ENCODE results near the gene UNC5C.

GRCh38 chr4:95507561-95507960 is 41.2 kb downstream of the UNC5C start:
- TF ChIP-seq TEAD1 (CRISPR knock-in tag; IDR thresholded peaks at IDR 0.05) (no peak), ELF4 (CRISPR knock-in tag; IDR thresholded peaks at IDR 0.05; ENCODE audit: low read depth) (no peak), RELA (CRISPR knock-in tag; IDR thresholded peaks at IDR 0.05; ENCODE audit: borderline replicate concordance) (no peak), TEAD4 (CRISPR knock-in tag; IDR thresholded peaks at IDR 0.05) (no peak), ZNF317 (CRISPR knock-in tag; IDR thresholded peaks at IDR 0.05; ENCODE audit: borderline replicate concordance, low read depth) (no peak), ZNF121 (CRISPR knock-in tag; IDR thresholded peaks at IDR 0.05) (no peak), OVOL2 (CRISPR knock-in tag; IDR thresholded peaks at IDR 0.05; ENCODE audit: borderline replicate concordance) (no peak), PREB (CRISPR knock-in tag; IDR thresholded peaks at IDR 0.05; ENCODE audit: borderline replicate concordance) (no peak), CTCF (IDR thresholded peaks at IDR 0.05) (no peak), JUN (CRISPR knock-in tag; IDR thresholded peaks at IDR 0.05) (no peak), CREB1 (CRISPR knock-in tag; IDR thresholded peaks at IDR 0.05) (no peak)
- TF ChIP-seq, protein P1, sequence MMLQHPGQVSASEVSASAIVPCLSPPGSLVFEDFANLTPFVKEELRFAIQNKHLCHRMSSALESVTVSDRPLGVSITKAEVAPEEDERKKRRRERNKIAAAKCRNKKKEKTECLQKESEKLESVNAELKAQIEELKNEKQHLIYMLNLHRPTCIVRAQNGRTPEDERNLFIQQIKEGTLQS (CRISPR knock-in tag; conservative IDR thresholded peaks at IDR 0.05): no peak
